PC-9 (cell line): ENCODE measurements around the gene IL3.

ENCODE experiments used
- EZH2 ChIP-seq: fragments of 200-600 bp; sonication (generic); IDR thresholded peaks from 2 replicates; pipeline ENCODE4 v1.8.0; 2017; ENCODE audit warnings: antibody characterized with exemption, low read depth
- TF ChIP-seq, protein P1 (sequence below): fragments of 200-600 bp; sonication (generic); conservative IDR thresholded peaks from 2 replicates; pipeline ENCODE4 v1.6.1; 2017; ENCODE audit warnings: mixed run types, antibody characterized with exemption, mild to moderate bottlenecking, moderate library complexity

GRCh38 chr5:132076202-132076830 lies 15.9 kb downstream of the IL3 start:
- TF ChIP-seq, protein P1, sequence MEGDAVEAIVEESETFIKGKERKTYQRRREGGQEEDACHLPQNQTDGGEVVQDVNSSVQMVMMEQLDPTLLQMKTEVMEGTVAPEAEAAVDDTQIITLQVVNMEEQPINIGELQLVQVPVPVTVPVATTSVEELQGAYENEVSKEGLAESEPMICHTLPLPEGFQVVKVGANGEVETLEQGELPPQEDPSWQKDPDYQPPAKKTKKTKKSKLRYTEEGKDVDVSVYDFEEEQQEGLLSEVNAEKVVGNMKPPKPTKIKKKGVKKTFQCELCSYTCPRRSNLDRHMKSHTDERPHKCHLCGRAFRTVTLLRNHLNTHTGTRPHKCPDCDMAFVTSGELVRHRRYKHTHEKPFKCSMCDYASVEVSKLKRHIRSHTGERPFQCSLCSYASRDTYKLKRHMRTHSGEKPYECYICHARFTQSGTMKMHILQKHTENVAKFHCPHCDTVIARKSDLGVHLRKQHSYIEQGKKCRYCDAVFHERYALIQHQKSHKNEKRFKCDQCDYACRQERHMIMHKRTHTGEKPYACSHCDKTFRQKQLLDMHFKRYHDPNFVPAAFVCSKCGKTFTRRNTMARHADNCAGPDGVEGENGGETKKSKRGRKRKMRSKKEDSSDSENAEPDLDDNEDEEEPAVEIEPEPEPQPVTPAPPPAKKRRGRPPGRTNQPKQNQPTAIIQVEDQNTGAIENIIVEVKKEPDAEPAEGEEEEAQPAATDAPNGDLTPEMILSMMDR: no peak
- TF ChIP-seq EZH2: no peak
